AG08395 (cell line): Measurements from ENCODE around the gene SH2D6.
"Not testable (repeated sequence)": the region's sequence is repeated elsewhere in the genome, so short reads cannot be mapped to it uniquely, and the experiment has no call there.

ENCODE experiments used
- DNase-seq: peaks from one replicate; pipeline ENCODE4 v3.0.0; 2012; ENCODE audit warnings: mixed read lengths, low spot score

The SH2D6 gene

DNA sequence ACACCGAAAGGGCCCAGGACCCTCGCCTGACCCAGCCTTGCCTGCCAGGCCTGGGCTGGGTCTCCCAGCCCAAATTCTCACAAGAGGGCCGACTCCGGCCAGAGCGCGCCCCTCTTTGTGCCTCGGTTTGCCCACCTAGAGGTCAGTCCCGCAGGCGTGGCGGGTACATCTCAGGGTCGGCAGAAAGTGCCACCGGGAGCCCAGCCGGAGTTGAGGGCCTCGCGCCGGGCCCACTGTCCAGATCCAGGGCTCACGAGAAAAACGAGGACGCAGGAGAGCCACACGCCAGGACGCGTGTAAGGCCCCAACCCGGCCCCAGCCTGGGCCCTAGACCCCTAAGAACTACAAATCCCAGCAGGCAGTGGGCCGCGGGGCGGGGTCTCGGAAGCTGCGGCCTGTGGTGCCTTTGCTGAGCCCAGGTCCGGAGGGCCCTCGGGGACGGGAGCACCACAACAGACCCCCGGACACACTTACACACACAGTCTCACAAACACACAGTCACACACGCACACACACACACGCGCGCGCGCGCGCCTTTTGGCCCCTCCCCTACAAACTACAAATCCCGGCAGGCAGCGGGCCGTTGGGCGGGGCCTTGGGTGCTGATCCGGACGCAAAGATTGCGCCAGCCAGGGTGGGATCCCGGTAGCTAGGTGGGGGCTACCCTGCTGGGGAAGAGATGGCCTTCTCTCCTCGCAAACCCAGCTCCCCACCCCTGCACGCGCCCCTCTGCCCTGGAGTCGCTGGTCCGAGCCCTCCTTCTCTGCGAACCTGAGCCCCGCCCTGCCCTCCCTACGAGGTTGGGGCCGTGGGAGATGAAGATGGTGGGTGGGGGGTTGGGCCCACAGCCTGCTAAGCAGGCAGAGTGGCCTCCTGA is at the start of gene SH2D6:
TSS of gene SH2D6 (plus strand) at position 583 of the 877 bp plus-strand sequence. CDS start 10,752 bp downstream, outside the sequence.
- peak; percentile 89 for DNase-seq

GRCh38 chr2:85368921-85369320 is 49.6 kb upstream of the SH2D6 start:
- DNase-seq = no peak

DNA sequence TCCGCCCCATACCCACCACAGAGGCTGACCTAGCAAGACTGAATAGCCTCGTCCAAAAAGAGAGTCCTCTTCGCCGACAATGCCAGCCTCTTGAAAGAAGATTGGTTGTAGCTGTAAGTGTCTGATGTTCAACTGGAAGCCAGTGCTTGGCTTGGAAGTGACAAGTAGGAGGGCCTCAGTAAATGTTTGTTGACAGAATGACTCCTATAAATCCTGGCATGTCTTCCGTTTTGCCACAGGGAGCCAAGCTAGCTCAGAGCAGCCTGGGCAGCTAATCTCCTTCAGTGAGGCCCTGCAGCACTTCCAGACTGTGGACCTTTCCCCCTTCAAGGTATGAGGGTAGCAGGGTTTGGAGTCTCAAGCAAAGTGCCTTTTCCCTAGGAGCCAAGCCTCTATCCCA is 49.0 kb upstream of the SH2D6 start:
- no peak for DNase-seq

DNA sequence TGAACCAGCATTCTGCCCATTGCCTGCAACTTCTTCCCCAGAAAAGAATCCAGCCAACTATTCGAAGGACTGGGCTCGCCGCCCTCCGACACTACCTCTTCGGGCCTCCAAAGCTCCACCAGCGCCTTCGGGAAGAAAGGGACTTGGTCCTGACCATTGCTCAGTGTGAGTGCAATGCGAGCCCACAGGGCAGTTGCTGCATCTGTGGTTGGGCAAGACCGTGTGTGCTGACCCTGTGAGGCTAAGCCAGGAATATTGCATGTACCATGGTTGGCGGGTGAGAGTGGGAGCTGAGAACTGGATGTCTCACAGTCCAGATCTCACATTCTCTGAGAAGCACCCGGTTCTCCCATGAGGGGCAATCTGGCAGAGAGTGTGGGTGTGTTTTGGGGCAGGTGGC is 47.5 kb upstream of the SH2D6 start:
- DNase-seq = no peak

DNA sequence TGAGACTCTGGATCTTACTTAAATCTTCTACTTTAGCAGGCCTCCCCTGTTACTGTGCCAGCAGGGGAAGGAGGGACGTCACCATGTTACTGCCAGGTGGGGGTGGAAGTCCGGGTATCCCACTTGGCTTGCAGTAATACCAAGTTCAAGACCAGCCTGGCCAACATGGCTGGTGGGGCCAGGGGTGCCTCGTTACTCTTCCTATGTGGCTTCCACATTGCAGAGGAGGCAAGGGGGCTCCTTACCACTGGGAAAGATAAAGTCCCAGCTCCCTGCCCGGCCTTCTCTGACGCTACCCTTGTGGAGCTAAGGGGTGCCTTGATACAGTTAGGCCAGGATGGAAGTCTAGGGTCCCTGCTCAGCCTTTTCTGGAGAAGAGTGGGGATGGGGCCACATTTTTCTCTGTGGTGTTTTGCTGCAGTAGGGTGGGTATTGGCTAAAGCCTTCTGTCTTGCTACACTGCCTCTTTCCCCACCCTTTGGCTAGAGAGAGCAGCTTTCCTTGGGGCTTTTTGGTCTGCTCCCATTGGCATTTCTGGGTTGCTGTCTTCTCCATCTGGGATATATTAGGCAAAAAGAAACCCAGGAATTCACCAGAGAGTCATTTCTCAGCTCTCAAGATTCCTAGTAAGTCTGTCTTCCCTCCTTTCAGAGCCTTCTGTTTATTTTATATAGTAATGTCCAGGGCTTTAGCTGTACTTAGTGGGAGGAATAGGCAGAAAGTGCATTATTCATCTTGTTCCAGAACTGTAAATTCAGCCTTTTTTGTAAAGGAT is 42.0 kb upstream of the SH2D6 start:
- no peak for DNase-seq

- DNase-seq = no peak
These were observed 41.4 kb upstream of the SH2D6 start for GRCh38 chr2:85377083-85377482.

DNA sequence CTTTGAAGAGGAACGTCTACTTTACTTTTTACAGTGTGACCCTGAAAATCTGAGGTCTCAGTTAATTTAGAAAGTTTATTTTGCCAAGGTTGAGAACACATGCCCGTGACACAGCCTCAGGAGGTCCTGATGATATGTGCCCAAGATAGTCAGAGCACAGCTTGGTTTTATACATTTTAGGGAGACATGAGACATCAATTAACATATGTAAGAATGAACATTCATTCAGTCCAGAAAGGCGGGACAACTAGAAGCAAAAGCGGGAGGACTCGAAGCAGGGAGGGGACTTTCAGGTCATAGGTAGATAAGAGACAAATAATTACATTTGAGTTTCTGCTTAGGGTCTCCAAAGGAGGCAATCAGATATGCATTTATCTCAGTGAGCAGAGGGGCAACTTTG is 40.3 kb upstream of the SH2D6 start:
- no peak for DNase-seq

DNA sequence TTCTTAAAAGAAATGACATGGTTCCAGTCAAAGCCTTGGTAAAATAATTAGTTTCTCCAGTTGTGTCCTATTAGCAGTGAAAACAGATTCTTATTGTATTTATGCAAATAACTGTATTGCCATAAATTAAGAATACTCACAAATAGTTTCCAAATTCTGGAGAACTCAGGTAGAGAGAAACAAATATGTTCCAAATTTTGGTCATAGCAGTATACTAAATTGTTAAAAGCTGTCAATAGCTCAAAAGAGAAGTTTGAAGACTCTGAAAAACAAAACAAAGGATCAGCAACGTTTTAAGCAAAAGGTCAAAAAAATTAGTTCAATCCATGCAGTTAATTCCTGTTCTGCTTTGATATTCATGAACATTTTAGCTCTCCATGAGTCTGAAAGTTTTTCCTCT is 38.5 kb upstream of the SH2D6 start:
- no peak for DNase-seq

- DNase-seq = not testable (repeated sequence)
These were observed 35.4 kb upstream of the SH2D6 start for GRCh38 chr2:85383151-85383550.

DNA sequence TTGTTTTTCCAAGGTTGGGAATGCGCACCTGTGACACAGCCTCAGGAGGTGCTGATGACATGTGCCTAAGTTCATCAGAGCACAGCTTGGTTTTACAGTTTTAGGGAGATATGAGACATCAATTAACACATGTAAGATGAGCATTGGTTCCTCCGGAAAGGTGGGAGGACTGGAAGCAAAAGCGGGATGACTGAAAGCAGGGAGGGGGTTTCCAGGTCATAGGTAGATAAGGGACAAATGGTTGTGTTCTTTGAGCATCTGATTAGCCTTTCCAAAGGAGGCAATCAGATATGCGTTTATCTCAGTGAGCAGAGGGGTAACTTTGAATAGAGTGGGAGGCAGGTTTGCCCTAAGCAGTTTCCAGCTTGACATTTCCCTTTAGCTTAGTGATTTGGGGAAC is 34.7 kb upstream of the SH2D6 start:
- DNase-seq = no peak

- no peak for DNase-seq
These were observed 32.8 kb upstream of the SH2D6 start for GRCh38 chr2:85385746-85386145.

DNA sequence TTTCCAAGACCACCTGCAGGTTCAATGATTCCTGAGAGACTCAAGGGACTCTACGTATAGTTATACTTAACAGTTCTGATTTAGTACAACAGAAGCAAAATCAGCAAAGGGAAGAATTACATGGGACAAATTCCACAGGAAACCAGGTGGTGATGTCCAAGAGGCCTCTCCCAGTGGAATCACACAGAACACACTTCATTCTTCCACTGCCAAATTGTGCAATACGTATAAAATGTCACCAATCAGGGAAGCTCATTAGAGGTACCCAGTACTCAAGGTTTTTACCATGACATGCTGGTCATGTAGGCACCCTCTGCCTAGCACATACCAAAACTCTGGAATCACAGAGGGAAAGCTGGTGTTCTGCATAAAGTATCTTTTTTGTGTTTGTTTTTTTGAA is 30.8 kb upstream of the SH2D6 start:
- no peak for DNase-seq

DNA sequence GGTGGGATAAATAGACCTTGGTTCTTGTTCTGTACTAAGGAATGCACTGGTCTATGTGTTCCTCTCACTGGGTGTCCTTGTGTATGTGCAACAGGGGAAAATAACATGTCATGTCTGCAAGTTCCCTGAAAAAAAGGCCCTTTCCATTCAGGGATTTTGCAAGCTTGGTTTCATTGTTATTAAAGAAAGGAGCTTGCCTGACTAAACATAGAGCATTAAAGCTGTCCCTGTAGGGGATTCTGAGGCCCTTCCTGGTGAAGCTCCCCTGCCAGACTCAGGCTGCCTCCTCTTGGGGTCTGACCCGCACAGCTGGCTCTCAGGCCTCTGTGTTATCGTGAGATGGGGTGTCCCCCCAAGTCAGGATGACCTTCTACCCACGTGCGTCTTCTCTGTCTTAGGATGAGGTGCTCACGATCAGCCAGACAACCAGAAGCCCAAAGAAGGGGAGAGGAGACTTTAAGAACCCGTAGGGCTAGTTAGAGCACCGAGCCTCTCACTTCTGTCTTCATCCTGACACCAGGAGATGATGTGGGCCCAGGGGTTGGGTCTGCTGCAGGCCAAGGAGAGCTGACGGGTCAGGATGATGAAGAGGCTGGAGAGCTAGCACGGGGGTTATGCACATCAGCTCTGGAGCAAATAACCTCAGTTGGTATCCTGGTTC is 29.5 kb upstream of the SH2D6 start:
- DNase-seq = no peak

- peak; percentile 57 for DNase-seq
These were observed 27.4 kb upstream of the SH2D6 start for GRCh38 chr2:85390941-85391669.

- peak; percentile 80 for DNase-seq
These were observed 24.7 kb upstream of the SH2D6 start for GRCh38 chr2:85393836-85394235.

DNA sequence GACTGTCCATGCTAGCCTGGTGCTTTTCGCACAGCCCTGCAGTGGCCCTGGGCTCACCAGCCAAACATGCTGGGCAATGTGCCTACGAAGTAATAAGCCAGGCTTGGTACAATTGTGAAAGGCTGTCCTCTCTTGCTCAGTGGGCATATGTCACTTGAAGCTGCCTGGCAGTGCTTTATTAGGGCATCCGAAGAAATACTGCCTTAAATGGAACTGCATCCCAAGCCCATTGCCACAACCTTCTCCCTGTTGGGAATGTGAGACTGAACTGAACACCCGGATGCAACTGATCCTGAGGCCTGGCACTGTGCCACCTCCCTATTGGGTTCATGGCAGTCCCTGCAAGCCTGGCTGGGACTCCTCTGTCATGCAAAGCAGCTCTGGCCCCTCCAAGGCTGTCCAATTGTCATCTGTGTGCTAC is 24.2 kb upstream of the SH2D6 start:
- no peak for DNase-seq

DNA sequence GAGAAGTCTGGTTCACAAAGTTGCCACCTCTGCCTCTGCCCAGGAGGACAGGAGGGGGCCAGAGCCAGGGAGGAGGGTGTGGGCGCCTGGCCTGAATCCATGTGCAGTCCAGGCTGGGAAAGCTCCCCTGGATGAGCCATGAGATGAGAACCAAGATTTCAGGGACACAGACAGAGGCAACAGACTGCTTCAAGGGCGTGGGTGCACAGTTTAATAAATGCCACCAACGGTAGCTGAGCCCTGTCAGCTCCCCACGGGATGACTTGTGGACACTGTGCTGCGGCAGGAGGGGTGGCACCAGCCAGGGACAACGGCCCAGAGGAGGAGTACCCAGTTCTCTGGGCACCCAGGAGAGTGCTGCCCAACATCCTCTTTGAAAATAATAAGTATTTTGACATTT is 23.5 kb upstream of the SH2D6 start:
- no peak for DNase-seq

DNA sequence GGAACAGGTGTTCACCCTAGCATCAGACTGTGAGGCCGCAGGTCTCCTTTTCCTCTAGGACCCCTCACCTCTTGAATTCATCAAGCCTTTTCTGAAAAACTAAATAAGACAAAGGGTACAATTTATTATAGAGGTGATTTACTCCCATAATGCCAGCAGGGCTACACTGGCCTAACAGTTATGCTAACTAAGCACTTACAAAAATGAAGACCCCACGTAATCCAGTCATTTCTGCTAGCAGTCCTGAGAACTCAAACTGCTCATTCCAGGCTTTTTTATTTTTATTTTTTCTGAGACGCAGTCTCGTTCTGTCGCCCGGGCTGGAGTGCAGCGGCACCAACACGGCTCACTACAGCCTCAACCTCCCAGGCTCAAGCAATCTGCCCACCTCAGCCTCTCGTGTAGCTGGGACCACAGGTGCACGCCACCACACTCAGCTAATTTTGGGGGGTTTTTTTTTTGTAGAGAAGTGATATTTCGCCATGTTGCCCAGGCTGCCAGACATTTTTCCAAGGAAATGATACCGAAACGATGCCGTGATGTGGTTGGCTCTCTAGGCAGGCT is 22.5 kb upstream of the SH2D6 start:
- no peak for DNase-seq

GRCh38 chr2:85396531-85397470 is 21.7 kb upstream of the SH2D6 start:
- DNase-seq = no peak

DNA sequence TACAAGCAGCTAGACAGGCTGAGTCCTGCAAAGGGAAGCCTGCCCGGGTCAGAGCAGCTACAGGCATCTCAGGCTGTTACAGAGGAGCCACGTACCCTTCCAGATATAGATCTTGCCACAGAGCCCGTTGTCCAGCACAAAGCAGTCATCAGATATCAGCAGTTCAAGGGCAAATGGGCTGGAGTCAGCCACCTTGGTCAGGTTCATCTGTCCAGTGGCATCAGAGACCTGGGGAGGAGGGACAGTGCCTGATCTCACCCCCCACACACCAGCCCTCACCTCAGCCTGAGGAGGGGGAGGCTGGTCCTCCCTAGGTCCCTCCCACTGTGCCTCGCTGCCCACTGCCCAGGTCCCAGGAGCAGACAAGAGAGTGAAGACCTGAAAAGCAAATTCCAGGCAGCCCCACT is 20.6 kb upstream of the SH2D6 start:
- DNase-seq = no peak
